ENCODE measurements around the gene HSD11B2.

Gene HSD11B2

GRCh38 chr16:67435758-67436164 is 4.8 kb downstream of the HSD11B2 start:
- DNase-seq (ENCODE audit: low read depth in 2 of 2): no peak

GRCh38 chr16:67436640-67437193 is 5.8 kb downstream of the HSD11B2 start:
- no peak for DNase-seq (ENCODE audit: low read depth in 2 of 2)

- DNase-seq (ENCODE audit: low read depth in 2 of 2): no peak
These were observed 6.6 kb downstream of the HSD11B2 start for GRCh38 chr16:67437513-67437912.

GRCh38 chr16:67438098-67438791 is 7.3 kb downstream of the HSD11B2 start:
- DNase-seq (ENCODE audit: low read depth in 2 of 2): no peak

- no peak for DNase-seq (ENCODE audit: low read depth in 2 of 2)
These were observed 8.0 kb downstream of the HSD11B2 start for GRCh38 chr16:67438824-67439393.

DNA sequence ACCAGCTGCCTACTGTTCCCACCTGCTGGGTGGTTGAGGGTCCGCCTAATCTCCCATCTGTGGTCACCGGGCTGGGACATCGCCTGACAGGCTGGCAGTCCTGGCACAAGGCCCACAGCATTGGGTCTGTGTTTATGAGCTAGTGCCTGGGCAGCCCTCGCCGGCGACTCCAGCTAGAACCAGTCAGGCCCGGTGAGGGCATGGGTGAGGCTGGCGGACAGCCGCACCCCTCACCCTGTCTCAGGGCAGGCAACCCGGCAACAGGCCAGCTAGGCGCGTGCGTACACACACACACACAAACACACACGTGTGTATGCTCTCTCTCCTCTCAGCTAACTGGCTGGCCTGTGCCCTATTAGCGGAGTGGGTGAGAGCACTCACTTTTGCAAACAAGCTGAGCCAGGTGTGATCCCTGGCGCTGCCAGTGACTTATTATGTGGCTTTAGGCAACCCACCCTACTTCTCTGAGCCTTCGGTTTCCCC is 10.4 kb downstream of the HSD11B2 start:
- no peak for DNase-seq (ENCODE audit: low read depth in 2 of 2)

GRCh38 chr16:67441907-67442306 is 11.0 kb downstream of the HSD11B2 start:
- DNase-seq (ENCODE audit: low read depth in 2 of 2): no peak

- DNase-seq (ENCODE audit: low read depth in 2 of 2): no peak
These were observed 11.8 kb downstream of the HSD11B2 start for GRCh38 chr16:67442581-67443255.

DNA sequence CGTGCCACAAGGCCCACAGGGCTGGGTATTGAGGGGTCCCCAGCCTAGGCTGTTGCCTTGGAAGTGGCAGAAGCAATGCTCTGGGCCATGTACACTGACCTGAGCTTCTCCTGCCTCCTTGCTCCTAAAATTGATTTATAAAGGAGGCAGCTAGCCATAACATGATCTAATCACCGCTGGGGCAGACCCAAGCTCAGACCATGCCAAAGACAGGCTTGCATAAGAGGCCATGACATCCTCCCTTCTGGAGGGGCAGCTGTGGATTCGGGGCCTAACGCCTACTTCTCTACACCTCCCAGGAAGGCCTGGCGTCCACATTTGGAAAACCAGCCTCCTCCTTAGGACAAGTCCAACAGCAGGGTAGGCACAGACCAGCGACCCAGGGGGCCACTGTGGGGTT is 12.3 kb downstream of the HSD11B2 start:
- no peak for DNase-seq (ENCODE audit: low read depth in 2 of 2)

- no peak for DNase-seq (ENCODE audit: low read depth in 2 of 2)
These were observed 13.6 kb downstream of the HSD11B2 start for GRCh38 chr16:67444259-67445125.

GRCh38 chr16:67445126-67445426 is 14.2 kb downstream of the HSD11B2 start:
- DNase-seq (ENCODE audit: low read depth in 2 of 2): no peak

GRCh38 chr16:67445441-67445912 is 14.6 kb downstream of the HSD11B2 start:
- DNase-seq (ENCODE audit: low read depth in 2 of 2): no peak

- DNase-seq (ENCODE audit: low read depth in 2 of 2): no peak
These were observed 15.3 kb downstream of the HSD11B2 start for GRCh38 chr16:67445913-67446907.

DNA sequence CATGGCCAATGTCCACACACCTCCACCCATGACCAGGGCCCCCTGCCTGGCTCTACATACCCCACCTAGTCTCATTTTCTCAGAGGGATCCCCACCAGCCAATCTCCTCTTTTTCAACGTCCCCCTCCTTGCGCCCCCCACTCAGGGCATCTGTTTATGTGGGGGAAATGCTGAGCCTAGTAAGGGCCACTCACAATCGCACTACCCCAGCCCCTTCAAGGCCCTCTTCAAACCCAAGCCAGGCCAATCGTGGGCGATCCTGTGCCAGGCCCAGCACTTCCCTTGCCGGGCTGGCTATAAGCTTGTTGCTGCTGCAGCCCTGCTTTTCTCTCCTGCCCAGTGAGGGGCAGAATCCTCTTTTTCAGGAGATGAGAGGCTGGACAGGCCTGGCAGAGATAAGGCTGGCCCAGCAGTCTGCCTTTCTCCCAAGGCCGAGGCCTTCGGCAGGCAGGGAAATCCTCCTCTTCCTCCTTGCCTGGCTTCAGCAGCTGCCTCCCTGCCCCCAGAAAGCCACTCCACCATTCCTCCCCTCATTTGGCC is 16.1 kb downstream of the HSD11B2 start:
- DNase-seq (ENCODE audit: low read depth in 2 of 2): no peak

GRCh38 chr16:67447508-67448076 is 16.7 kb downstream of the HSD11B2 start:
- DNase-seq (ENCODE audit: low read depth in 2 of 2): peak in 1 of 2 donors; percentile 40

- DNase-seq (ENCODE audit: low read depth in 2 of 2): no peak
These were observed 17.7 kb downstream of the HSD11B2 start for GRCh38 chr16:67448580-67448979.

DNA sequence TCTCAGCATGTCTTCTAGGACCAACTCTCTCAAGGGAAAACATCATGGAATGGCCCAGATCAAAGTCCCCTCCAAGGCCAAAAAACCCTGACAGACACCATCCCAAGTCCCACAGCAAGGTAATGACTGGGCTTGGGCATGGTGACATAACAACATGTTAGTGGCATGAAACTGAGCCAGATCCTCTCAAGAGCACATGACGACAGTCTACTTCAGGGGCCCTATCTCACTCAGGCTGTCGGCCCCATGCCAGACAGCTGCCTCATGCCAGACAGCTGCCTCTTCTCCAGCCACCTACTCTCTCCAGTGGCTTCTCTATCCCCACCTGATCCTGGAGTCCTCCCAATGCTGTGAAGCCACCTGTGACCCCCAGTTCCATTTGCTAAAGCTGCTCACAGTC is 18.4 kb downstream of the HSD11B2 start:
- DNase-seq (ENCODE audit: low read depth in 2 of 2): no peak

- DNase-seq (ENCODE audit: low read depth in 2 of 2): no peak
These were observed 18.8 kb downstream of the HSD11B2 start for GRCh38 chr16:67449739-67450138.

GRCh38 chr16:67451061-67451703 is 20.3 kb downstream of the HSD11B2 start:
- no peak for DNase-seq (ENCODE audit: low read depth in 2 of 2)
